Thyroid gland (tissue), 4 donors: Measurements from ENCODE around the gene C1orf87.

ENCODE experiments used
- CTCF ChIP-seq, 6 experiments: fragments of 200-600 bp in 3 of 6; fragments of 450-650 bp in 3 of 6; sonication (generic) in 3 of 6; IDR thresholded peaks; one replicate each; pipeline ENCODE4 v1.5.1; 2016 to 2019; ENCODE audit warnings: antibody characterized with exemption in 6 of 6, mild to moderate bottlenecking in 2 of 6, inconsistent platforms in 1 of 6, moderate library complexity in 1 of 6
- POLR2A ChIP-seq, 2 donors: fragments of 450-650 bp; IDR thresholded peaks; one replicate each; pipeline ENCODE4 v1.6.1; 2017; ENCODE audit warnings: antibody characterized with exemption in 2 of 2, mild to moderate bottlenecking in 2 of 2, moderate library complexity in 1 of 2

GRCh38 chr1:60113596-60113995 is 40.0 kb upstream of the C1orf87 start:
- TF ChIP-seq CTCF (IDR thresholded peaks at IDR 0.05) = no peak
- no peak for TF ChIP-seq POLR2A (IDR thresholded peaks at IDR 0.05)
